Calu3 (cell line): Measurements from ENCODE around the gene GALP. TPM values are rescaled to one million over a fixed set of nuclear protein-coding genes. Genes with fewer than 3 reads are reported as not detected.
"Not testable (repeated sequence)": the region's sequence is repeated elsewhere in the genome, so short reads cannot be mapped to it uniquely, and the experiment has no call there.

Experiments used
- BruUV-seq: library from RNA; stranded (reverse); fragments of 400-500 nt; replicated peaks from 2 replicates; lab custom pipeline; 2021; lab: Mats Ljungman, UMichigan
- CTCF ChIA-PET: fragments of 300-600 bp; sonication (Branson Sonifier 250); formaldehyde crosslinking; loops from one replicate; lab custom pipeline; 2022; ENCODE audit warnings: antibody characterized with exemption; lab: Charles Lee
- DNase-seq: peaks from one replicate; pipeline ENCODE4 v3.0.0; 2022
- H3K27ac Mint-ChIP-seq: one replicate; pipeline ENCODE4 v1.8.0; 2022; ENCODE audit warnings: mixed read lengths; ENCODE audit not compliant: unreplicated experiment
- H3K27me3 Mint-ChIP-seq: one replicate; pipeline ENCODE4 v1.8.0; 2022; ENCODE audit warnings: mixed read lengths; ENCODE audit not compliant: unreplicated experiment
- H3K36me3 Mint-ChIP-seq: one replicate; pipeline ENCODE4 v1.8.0; 2022; ENCODE audit warnings: mild to moderate bottlenecking, moderate library complexity, mixed read lengths; ENCODE audit not compliant: insufficient read depth, unreplicated experiment
- H3K4me1 Mint-ChIP-seq: one replicate; pipeline ENCODE4 v1.8.0; 2022; ENCODE audit warnings: mild to moderate bottlenecking, low read depth, mixed read lengths; ENCODE audit not compliant: unreplicated experiment
- H3K4me3 Mint-ChIP-seq: one replicate; pipeline ENCODE4 v1.8.0; 2022; ENCODE audit warnings: mild to moderate bottlenecking, low read depth, moderate library complexity, mixed read lengths; ENCODE audit not compliant: unreplicated experiment
- H3K9me3 Mint-ChIP-seq: one replicate; pipeline ENCODE4 v1.8.0; 2022; ENCODE audit warnings: low read depth, mixed read lengths; ENCODE audit not compliant: unreplicated experiment
- CTCF ChIP-seq: fragments of 200-600 bp; IDR thresholded peaks from one replicate; pipeline ENCODE4 v1.8.0; 2022; ENCODE audit warnings: antibody characterized with exemption; ENCODE audit not compliant: unreplicated experiment
- intact Hi-C: fragments of 100-400 bp; cut with micrococcal nuclease; formaldehyde crosslinking; loops from one replicate; pipeline ENCODE4 v1.10.0; 2022; ENCODE audit not compliant: unreplicated experiment
- total RNA-seq: library from RNA; stranded (reverse); gene quantifications from 2 replicates; pipeline ENCODE4 v1.2.3, GENCODE V29; 2022

GALP gene
- total RNA-seq, 1 experiment from 2014 or later, result not detected

- Mint-ChIP-seq H3K27me3 (peaks cover 41% of the 10 kb centered on the region), H3K9me3 (peaks cover 3% of the 10 kb centered on the region), H3K4me3 (no peak within 1 kb of the TSS), H3K27ac (no peak within 1 kb of the TSS), H3K36me3 (no peaks in the 10 kb centered on the region), H3K4me1 (no peaks in the 10 kb centered on the region)
- CTCF ChIA-PET, result no interaction called here
- TF ChIP-seq CTCF, result no peak
- DNase-seq, result no peak
- no TSS peak for BruUV-seq
- intact Hi-C loops, result no loop called here
These were observed 26.2 kb downstream of the GALP start, which contains the start of gene ZSCAN5C for GRCh38 chr19:56201973-56202372. ZSCAN5C (plus strand) TSS chr19:56202273; CDS start chr19:56205914, 3,641 bp downstream.

- H3K9me3 Mint-ChIP-seq, intact Hi-C loops, CTCF ChIA-PET, H3K4me3 Mint-ChIP-seq, H3K27ac Mint-ChIP-seq, H3K36me3 Mint-ChIP-seq, DNase-seq, BruUV-seq, H3K4me1 Mint-ChIP-seq: not testable (repeated sequence)
- H3K27me3 Mint-ChIP-seq, result peaks cover 64% of the 10 kb centered on the region
These were observed 31.8 kb downstream of the GALP start for GRCh38 chr19:56207581-56207980.

- intact Hi-C loops, result no loop called here
- Mint-ChIP-seq H3K36me3 (no peaks in the 10 kb centered on the region), H3K4me1 (no peaks in the 10 kb centered on the region), H3K27ac (no peak overlapping the region), H3K4me3 (no peak overlapping the region), H3K9me3 (peaks cover 2% of the 10 kb centered on the region), H3K27me3 (peaks cover 68% of the 10 kb centered on the region)
- no TSS peak for BruUV-seq
- no peak for DNase-seq
- CTCF ChIA-PET, result no interaction called here
- no peak for TF ChIP-seq CTCF
These were observed 33.3 kb downstream of the GALP start for GRCh38 chr19:56209091-56209490.

GRCh38 chr19:56210036-56210435, 34.2 kb downstream of the GALP start:
- H3K4me1 Mint-ChIP-seq, H3K36me3 Mint-ChIP-seq, BruUV-seq, DNase-seq, CTCF ChIA-PET, intact Hi-C loops, H3K27ac Mint-ChIP-seq, H3K9me3 Mint-ChIP-seq, H3K4me3 Mint-ChIP-seq: not testable (repeated sequence)
- peaks cover 76% of the 10 kb centered on the region for H3K27me3 Mint-ChIP-seq

GRCh38 chr19:56211718-56212117, 35.9 kb downstream of the GALP start:
- Mint-ChIP-seq H3K27ac (no peak overlapping the region), H3K9me3 (peaks cover 2% of the 10 kb centered on the region), H3K4me1 (no peaks in the 10 kb centered on the region), H3K36me3 (no peaks in the 10 kb centered on the region), H3K27me3 (peaks cover 59% of the 10 kb centered on the region), H3K4me3 (no peak overlapping the region)
- no peak for TF ChIP-seq CTCF
- BruUV-seq, result no TSS peak
- CTCF ChIA-PET, result interaction anchor here (0.6 kb wide), 1 partner anchor 541 kb away, joined by 4 read pairs; no protein-coding TSS in a partner anchor
- intact Hi-C loops, result no loop called here
- no peak for DNase-seq
